GM19395 (cell line): ENCODE data around the gene SLC15A3.
"Not testable (repeated sequence)": the region's sequence is repeated elsewhere in the genome, so short reads cannot be mapped to it uniquely, and the experiment has no call there.

Source experiments
- ATAC-seq: cut with Tn5 transposase; IDR thresholded peaks from one replicate; pipeline ENCODE4 v1.9.1; 2021; ENCODE audit warnings: mild to moderate bottlenecking, moderate library complexity; ENCODE audit not compliant: unreplicated experiment

Gene SLC15A3

DNA sequence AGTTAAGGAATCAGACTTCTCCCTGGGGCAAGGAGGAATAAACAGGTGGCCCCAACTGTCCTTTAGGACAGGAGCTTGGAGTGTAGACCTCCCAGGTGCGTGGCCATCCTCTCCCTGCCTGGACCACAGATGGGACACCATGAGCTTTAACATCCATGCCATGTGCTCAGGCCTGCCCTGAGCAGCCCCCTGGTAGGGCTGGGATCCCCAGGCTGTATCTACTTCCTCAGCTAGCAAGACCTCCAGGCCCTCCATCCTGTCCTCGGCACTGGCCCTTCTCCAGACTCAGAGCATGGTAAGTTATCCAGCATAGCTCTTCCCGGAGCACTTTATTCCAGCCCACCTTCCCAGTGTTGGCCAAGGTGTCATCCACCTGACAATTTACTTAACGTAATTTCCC is 25.2 kb upstream of the SLC15A3 start:
- ATAC-seq = no peak

DNA sequence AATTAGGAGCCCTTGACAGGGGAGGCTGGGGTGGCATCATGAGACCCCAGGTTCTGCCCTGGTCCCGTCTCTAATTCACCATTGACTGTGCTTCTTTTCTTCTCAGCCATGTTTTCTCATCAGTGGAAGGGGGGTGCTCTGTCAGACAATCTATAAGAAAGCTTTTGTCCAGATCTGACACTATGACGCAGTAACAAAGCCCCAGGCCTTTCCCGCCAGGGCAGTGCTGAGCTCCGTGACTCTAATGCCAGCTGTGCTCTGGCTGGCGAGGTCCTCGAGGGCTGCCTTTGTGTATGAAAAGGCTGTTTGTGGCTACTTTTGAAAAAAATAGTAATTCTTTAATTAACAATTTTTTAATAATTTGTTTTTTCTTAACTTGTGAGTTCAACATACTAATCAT is 22.8 kb upstream of the SLC15A3 start:
- ATAC-seq = no peak

DNA sequence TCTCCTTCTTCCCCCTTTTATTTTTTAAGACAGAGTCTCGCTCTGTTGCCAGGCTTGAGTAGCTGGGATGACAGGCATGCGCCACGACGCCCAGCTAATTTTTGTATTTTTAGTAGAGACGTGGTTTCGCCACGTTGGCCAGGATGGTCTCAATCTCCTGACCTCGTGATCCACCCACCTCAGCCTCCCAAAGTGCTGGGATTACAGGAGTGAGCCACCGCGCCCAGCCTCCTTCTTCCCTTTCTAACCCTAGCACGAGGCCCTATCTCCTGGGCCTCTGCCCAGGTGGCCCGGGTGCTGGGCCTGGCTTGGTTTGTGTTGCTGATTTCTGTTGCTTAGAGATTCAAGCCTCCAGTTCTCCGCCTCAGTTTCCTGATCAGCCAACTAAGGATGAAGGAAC is 22.3 kb upstream of the SLC15A3 start:
- ATAC-seq = not testable (repeated sequence)

DNA sequence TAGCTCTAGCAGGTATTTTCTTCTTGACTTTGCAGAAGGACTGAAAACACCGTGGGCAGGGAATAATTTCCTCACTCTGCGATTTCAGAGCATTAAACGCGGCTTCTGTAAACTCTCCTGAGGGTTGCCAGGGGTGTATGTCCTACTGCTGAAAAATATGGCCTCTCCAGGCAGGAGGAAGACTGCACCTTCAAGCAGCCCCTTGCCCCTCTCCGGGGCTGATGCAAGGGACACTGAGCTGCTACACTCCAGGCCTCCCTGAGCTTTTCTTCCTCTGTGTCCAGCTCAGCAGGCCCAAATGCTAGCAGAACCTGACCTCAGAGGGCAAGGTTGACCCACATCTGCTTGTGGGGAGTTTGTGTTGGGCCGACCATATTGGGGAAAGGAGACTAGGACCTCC is 21.7 kb upstream of the SLC15A3 start:
- no peak for ATAC-seq

DNA sequence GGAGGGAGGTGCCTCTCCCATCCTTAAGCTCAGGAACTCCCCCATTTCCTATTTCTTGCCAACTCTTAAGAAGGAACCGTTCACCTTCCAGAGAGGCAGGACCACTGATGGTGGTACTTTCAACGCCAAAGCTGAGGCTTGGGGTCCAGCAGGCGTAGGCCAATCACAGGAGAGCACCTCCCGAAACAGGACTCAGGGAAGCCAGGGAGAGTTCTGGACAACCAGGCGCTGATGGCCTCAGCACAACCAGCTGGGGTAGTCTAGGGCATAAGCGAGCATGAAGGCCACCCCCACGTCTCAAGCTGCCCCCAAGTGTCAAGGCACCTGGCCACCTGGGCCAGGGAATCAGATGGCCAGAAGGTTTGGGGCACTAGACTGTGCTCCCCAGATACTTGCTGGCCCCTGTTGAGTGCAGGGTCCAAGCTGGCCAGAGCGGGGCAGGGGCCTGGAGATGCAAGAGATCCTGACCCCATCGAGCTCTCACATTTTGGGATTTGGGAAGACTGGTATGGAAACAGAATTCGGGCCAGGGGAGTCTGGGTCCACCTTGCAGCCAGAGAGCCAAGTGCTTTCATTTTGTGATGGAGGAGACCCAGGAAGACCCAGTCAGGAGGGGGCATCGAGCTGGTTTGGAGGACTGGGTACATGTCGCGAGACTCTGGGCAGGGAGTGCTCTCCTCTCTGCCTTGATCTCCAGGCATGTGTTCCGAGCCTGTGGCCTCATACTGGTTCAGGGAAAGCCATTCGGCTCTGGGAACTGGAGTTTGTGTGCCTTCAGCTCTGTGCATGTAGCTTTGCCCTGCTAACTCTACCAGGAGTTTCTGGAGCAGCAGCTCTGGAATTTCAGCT is 20.4 kb upstream of the SLC15A3 start:
- ATAC-seq = no peak

DNA sequence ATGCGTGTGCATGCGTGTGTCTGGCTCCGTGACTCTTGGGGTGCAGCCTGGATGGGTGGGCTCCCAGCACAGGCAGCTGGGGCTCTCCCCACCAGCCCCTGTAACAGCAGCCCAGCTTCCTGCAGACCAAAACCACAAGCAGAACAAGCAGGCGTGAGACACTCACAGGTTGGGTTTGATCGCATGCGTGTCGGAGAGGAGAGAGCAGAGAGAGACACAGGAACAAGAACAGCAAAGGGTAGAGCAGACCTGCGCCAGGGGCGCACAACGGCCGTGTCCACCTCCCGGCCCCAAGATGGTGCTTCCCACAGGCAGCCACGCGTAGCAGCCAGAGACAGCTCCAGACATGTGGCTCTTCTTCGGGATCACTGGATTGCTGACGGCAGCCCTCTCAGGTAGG is 19.5 kb upstream of the SLC15A3 start, which contains the start of gene CD6:
Gene CD6, plus strand, starts transcription at position 161 of the 400 bp plus-strand sequence. Its CDS starts 186 bp downstream, at position 347.
- ATAC-seq = no peak

DNA sequence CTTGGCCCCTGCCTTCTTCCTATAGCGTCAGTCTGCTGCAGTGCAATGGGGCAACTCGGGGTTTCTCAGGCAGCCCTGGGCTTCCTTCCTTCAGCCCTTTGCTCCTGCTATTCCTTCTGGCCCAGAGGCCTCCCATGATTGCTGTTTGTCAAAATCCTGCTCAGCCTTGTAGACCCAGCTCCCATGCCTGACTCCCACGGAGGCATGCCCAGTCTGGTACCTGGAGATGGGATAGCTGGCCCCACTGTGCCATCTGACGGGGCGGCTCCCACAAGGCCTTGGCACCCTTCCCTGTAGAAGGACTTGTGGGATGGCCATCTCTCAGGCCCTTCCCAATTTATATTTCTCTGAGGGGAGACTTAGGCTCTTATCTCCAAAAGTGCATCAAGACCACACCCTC is 18.9 kb upstream of the SLC15A3 start:
- ATAC-seq = no peak

DNA sequence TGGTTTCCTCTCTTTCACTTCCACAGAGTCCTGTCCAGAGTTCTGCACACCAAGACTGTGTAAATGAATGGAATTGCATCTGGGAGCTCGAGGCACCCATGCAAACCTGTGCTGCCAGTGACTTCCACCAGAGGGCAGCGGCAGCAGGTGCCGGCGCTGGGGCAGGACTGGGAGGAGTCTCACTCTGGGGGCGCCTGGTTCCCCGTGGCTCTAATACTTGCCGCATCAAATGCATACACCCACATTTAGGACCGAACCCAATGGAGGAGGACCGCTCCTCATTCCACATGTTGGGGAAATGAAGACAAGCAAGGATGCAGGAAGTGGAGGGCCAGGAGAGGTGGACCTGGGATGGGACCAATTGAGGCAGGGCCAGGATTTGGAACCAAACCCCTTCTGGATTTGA is 18.4 kb upstream of the SLC15A3 start:
- no peak for ATAC-seq

DNA sequence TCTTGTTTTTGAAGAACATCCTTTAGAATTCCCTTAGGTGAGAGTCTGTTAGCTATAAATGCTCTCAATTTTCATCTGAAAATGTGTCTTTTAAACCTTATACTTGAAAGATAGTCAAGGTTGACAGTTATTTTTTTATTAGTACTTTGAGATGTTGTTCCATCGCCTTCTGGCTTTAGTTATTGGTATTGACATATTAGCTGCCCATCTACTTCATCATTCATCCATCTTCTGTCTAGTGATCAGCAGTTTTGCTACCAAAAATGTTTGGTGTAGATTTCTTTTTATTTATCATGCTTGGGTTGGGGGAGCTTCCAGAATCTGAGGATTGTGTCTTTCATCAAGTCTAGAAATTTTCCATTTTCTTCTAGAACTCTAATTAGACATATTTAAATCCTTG is 16.2 kb upstream of the SLC15A3 start:
- no peak for ATAC-seq

DNA sequence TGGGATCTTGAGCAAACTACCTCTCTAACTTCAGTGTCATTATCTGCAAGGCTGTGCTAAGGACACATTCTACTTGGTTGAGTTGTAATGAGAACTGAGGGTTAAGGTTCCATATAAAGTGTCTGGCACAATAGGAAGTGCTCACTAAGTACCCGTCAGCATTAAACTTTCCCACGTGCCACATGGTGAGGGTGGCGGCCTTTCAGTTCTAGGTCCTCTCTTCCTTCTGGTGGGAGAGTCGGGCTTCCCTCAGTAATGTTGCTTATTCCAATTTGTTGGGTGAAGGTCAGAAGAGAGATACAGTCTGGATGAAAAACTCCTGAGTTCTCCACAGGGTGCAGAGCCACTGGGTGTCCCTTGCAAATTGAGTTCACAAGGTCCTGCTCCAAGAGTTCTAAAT is 14.9 kb upstream of the SLC15A3 start:
- no peak for ATAC-seq

DNA sequence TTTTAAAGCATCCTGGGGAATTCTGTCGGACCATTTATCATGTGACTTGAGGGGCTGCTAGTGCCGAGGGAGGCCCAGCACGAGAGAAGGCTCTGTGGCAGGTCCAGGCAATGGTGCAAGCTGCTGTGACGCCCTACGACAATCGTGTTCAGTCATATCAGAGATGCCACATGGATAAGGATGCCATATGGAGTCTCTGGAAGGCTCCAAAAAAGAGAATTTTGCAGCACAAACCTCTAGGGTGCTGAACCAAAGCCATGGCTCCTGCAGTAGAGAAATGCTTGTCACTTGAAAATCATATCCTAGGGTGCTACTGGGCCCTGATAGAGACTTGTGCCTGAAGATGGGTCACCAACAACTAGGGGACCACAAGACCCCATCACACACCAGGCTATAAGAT is 12.8 kb upstream of the SLC15A3 start:
- no peak for ATAC-seq

DNA sequence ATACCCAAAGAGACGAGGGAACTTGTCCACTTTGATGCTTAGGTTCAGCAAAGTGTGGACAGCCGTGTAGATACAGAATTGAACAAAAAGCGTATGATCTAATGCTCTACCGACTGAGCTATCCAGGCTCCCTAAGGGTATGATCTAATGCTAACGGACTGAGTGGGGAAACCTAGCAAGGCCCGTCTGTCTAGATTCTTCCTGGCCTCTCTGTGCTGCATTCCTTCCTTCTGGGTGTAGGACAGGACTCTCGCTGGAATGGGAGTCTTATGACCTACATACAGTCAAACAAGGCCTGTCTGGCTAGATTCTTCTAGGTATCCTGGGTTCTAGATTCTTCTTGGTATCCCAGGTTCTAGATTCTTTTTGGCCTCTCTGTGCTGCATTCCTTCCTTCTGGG is 8.4 kb upstream of the SLC15A3 start:
- ATAC-seq = no peak

DNA sequence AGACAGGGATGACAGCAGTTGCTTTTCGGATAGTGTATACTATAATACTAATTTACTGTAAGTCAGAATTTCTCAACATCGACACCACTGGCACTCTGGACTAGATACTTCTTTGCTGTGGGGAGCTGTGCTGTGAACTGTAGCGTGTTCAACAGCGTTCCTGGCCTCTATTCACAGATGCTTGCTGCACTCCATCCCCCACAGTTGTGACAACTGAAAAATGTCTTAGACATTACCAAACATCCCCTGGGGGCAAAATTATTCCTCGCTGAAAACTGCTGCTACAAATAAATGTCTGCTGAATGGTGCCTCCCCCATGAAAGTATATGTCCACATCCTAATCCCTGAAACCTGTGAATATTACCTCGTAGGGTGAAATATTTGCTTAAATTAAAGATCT is 7.5 kb upstream of the SLC15A3 start:
- no peak for ATAC-seq

DNA sequence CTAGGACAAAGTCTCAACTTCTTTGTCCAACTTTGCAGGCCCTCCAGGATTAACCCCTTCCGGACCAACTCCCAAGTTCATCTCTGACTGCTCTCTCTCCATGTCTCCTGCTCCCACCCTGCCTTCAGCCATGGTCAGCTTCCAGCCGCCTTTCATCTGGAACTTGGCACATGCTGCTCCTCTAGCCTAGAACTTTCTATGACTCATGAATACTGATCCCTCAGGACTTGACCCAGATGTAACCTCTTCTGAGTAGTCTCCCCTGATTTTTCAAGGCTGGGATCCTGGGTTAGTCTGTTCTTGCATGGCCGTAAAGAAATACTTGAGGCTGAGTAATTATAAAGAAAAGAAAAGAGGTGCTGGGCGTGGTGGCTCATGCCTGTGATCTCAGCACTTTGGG is 5.2 kb upstream of the SLC15A3 start:
- no peak for ATAC-seq

DNA sequence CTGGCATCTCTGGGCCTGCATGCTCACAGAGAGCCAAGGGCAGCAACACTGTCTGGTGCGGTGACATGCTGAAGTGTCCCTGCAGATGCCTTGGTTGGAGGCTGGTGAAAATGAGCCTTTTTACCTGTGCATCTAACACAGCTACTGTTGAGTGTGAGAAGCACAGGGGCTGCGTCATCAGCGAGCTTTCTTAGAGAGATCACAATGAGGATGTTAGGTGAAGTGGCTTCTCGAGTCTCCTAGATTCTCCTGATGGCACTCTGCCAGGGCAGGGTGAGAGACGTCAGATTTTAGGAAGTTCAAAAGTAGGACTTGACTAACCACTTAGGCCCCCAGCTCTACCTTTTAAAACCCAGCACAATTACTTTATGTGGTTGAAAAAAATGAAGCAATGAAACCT is 3.6 kb upstream of the SLC15A3 start:
- ATAC-seq = no peak

DNA sequence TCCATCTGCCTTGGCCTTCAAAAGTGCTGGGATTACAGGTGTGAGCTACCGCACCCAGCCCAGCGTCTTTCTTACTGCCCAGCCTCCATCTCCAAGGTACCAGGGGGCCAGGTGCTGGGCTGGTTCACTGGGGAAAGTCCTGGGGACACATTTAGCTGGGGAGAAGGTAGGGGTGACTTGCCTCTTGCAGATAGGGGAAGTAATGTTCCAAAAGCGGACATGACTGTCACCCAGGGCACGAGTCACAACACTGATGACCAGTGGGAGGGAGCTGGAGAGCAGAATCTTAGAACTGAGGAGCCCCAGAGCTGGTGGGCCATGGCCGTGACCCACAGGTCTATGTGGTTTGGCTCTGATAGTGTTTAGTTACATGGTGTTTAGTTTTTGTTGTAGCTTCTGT is 2.4 kb upstream of the SLC15A3 start:
- ATAC-seq = no peak

DNA sequence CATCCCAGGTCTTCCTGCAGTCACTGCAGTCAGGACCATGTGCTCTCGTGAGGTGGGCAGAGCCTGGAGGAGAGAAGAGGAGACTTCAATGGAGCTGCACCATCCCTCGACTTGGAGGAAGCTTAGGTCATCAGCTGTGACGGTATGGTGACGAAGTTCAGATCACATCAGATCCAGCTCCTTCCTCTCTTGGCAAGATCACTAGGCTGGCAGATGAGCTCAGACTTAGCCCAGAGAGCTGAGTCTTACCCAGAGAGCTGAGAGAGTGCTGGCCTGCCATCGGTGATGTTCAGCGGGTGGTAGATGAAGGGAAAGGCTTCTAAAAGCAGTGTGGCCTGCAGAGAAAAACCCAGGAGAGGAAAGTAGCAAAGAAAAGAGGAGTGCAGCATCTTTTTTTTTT is 1.8 kb upstream of the SLC15A3 start:
- no peak for ATAC-seq

DNA sequence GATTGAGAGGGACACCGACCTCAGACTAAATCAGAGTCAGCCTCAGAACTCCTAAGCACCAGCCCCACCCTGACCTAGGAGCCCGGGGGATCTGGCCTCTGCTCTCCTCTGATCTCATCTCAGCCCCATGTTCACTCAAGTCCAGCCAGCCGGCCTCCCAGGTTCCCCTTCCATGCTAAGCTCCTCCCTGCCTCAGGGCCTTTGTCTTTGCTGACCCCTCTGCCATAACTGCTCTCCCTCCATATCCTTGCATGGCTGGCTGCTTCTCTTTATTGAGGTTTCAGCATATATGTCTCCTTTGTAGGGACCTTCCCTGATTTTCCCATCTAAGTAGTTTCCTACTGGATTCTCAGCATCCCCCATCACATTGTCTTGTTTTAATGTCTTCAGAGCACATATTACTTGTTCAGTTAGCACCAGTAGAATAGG is 780 bp upstream of the SLC15A3 start:
- ATAC-seq = no peak

DNA sequence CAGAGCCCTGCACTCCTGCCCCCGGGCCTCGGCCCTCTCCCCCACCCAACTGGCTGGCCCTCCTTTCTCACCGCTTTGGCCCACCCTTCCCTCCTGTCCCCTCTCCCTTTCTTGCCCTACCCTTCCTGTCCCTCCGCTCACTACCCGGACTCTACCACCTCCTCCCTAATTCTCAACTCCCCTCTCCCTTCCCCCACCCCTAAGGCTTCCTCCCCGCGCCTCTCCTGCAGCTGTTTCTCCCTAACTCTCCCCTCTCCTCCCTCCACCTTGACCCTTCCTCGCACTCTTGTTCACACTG is 421 bp downstream of the SLC15A3 start:
- no peak for ATAC-seq

DNA sequence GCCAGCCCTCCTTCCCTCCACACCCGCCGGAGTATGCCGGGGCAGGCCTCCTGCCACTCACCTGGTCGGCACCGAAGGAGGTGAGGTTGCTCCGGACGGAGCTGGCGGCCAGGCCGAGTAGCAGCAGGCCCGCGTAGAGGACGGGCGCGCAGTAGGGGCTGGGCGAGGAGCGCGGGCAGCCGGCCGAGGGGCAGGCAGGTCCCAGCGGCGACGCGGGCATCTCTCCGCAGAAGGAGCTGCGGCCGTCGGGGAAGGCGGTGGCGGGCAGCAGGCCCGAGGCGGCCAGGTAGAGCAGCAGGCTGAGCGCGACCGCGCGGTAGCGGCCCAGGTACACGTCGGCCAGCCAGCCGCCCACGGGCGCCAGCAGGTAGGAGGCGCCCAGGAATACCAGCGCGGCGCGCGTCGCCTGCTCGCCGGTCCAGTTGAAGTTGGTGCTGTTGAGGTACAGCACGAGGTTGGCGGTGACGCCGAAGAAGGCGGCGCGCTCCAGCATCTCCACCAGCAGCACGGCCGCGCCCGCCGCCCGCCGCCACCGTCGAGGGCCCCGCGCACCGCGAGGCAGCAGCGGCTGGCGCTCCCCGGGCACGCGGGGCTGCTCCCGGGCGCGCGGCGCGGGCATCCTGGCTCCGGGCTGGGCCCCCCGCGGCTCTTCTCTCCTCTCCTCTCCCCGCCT is 907 bp downstream of the SLC15A3 start:
- peak; percentile 30 for ATAC-seq

DNA sequence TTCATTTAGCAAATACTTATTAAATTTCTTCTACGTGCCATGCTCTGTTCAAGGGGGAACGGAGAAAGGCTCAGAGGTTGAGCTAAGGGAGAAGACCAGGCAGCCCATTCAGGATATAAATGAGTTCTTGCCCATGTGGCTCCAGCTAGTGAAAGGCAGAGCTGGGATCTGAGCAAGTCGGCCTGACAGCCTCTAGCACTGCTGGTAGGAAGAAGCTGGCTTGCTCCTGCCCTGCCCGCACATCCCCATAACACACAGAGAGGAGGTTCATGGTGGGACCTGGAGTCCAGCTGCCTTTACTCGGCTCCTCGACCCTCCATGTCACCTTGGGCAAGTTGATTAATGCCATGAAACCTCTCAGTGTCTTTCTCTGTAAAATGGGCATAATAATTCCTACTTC is 2.0 kb downstream of the SLC15A3 start:
- ATAC-seq = no peak

DNA sequence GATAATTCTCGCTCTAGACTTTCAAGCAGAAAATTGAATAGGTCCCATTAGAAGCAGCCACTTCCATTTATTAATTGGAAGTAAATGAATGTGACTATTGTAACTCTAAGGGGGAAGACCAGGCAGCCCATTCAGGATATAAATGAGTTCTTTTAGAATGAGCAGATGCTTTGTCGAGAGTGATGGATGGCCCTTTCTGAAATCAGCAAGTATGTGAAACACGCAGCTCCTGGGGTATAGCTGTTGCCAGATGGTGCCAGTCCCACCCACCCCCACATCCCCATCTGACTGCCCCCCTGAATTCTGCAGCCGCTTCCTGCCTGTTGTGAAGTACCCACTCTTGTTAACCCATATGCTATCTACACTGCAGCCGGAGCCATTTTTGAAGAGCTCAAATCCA is 3.7 kb downstream of the SLC15A3 start:
- ATAC-seq = no peak

DNA sequence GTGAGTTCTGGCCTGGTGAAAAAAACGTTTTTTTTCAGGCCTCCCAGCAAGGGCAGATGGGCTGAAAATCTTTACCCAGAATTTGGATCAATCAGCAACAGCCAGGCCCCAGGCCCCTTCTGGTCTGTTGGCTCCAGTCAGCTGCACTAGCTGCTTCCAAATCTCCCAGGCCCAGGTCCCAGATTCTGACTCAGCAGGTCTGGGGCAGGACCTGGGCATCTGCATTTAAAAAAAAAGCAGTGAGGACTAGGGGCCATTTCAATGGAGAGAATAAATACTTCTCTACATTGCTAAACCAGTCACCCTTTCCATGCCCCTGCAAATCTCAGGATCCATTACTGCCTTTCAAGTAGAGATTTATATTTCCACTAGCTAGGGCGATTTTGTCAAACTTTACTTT is 4.3 kb downstream of the SLC15A3 start:
- no peak for ATAC-seq
